ENCODE data around the gene TPM3.
A peak's percentile ranks its signal among the peaks of the same experiment; 100 is the strongest.

The TPM3 gene

DNA sequence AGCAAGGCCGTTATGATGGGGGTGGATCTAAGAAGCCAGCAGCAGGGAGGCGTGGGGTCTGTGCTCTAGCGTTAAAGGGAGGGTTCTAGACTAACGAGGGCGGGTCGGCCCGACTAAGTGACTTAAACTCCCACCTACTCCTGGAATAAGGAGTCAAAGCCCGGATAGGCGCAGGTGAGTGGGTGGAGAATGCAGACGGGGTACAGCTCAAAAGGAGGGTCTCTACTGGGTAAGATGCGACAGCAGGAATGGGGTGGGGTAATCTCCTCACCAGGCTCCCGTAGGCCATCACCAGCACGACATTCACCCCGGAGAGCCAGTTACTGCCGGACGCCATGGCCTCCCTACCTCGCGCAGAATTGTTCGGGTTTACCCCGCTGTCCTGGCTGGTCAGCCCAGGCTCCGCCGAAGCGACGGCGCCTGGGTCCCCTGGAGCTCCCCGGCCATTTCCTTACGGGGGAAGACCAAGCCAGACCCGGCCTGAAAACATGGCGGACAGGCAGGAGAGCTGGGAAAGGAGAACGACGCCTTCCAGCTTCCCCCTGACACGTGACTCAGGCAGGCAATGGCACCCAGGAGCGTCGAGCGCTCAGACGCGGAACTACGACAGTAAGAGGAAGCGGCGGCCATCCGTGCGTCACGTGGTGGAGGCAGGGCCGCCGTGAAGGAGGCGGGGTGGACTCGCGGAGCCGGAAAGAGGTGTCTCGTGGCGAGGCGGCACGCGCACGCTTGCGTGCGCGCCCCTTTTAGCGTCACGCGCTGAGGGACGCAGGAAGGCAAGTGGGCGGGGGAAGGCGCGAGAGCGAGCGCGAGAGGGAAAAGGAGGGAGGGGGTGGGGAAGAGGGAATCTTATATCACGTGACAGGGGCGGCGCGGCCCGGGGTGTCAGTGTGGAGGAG, 28.4 kb upstream of the TPM3 start, which contains the start of gene UBAP2L:
UBAP2L (plus strand) TSS at position 885 of the 899 bp plus-strand sequence. CDS start 4,169 bp downstream, outside the sequence.
- H3K4me3 ChIP-seq (ENCODE audit: low read length), result peak within 1 kb of the TSS; percentile 99
- DNase-seq (ENCODE audit: low read depth), result peak; percentile 99
- TF ChIP-seq, protein P1, sequence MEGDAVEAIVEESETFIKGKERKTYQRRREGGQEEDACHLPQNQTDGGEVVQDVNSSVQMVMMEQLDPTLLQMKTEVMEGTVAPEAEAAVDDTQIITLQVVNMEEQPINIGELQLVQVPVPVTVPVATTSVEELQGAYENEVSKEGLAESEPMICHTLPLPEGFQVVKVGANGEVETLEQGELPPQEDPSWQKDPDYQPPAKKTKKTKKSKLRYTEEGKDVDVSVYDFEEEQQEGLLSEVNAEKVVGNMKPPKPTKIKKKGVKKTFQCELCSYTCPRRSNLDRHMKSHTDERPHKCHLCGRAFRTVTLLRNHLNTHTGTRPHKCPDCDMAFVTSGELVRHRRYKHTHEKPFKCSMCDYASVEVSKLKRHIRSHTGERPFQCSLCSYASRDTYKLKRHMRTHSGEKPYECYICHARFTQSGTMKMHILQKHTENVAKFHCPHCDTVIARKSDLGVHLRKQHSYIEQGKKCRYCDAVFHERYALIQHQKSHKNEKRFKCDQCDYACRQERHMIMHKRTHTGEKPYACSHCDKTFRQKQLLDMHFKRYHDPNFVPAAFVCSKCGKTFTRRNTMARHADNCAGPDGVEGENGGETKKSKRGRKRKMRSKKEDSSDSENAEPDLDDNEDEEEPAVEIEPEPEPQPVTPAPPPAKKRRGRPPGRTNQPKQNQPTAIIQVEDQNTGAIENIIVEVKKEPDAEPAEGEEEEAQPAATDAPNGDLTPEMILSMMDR (conservative IDR thresholded peaks at IDR 0.05; ENCODE audit: low read length), result no peak

- H3K4me3 ChIP-seq (ENCODE audit: low read length), result peak overlapping the region; percentile 99
- DNase-seq (ENCODE audit: low read depth), result no peak
- TF ChIP-seq, protein P1 (conservative IDR thresholded peaks at IDR 0.05; ENCODE audit: low read length), result no peak
These were observed 27.6 kb upstream of the TPM3 start for GRCh38 chr1:154219541-154219940.

GRCh38 chr1:154218545-154218944, 26.6 kb upstream of the TPM3 start:
- no peak for DNase-seq (ENCODE audit: low read depth)
- H3K4me3 ChIP-seq (ENCODE audit: low read length), result peak overlapping the region; percentile 99
- TF ChIP-seq, protein P1 (conservative IDR thresholded peaks at IDR 0.05; ENCODE audit: low read length), result no peak

DNA sequence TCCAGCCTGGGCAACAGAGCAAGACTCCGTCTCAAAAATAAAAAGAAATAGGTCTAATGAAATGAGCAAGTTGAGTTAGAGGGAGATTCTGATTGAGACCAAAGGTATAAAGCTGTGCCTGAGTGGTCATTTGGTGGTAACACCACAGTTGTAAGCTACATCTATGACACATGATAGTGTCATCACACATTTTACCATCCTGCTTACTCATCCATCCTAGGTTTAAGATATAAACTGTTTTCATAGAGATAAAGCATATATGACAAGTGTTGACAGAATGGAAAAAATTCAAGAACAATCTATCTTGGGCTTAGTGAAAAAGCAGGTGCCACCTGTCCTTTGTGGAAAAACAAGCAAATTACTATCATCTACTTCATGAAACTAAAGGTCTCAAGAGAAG, 21.4 kb upstream of the TPM3 start:
- H3K4me3 ChIP-seq (ENCODE audit: low read length), result no peak overlapping the region
- TF ChIP-seq, protein P1 (conservative IDR thresholded peaks at IDR 0.05; ENCODE audit: low read length), result no peak
- no peak for DNase-seq (ENCODE audit: low read depth)

GRCh38 chr1:154212083-154212482, 20.2 kb upstream of the TPM3 start:
- no peak for DNase-seq (ENCODE audit: low read depth)
- TF ChIP-seq, protein P1 (conservative IDR thresholded peaks at IDR 0.05; ENCODE audit: low read length), result no peak
- no peak overlapping the region for H3K4me3 ChIP-seq (ENCODE audit: low read length)

GRCh38 chr1:154208677-154209388, 16.9 kb upstream of the TPM3 start:
- no peak for DNase-seq (ENCODE audit: low read depth)
- H3K4me3 ChIP-seq (ENCODE audit: low read length), result no peak overlapping the region
- TF ChIP-seq, protein P1 (conservative IDR thresholded peaks at IDR 0.05; ENCODE audit: low read length), result no peak

All from AG10803 (cell line).